KMS-11 (cell line): ENCODE results near the gene TMOD2.

Experiments
- H2AFZ ChIP-seq: fragments of 200-600 bp; sonication (generic); 2 replicates; pipeline ENCODE4 v1.6.1; 2016; ENCODE audit warnings: antibody characterized with exemption, mixed run types, low read depth
- H3K27ac ChIP-seq: fragments of 200-600 bp; sonication (generic); 2 replicates; pipeline ENCODE4 v1.6.1; 2016; ENCODE audit warnings: mild to moderate bottlenecking, mixed run types
- H3K27me3 ChIP-seq: fragments of 200-600 bp; sonication (generic); 2 replicates; pipeline ENCODE4 v1.6.1; 2017; ENCODE audit warnings: mild to moderate bottlenecking, low read depth, mixed run types, moderate library complexity; ENCODE audit not compliant: insufficient read depth
- H3K36me3 ChIP-seq: fragments of 200-600 bp; sonication (generic); 2 replicates; pipeline ENCODE4 v1.6.1; 2017; ENCODE audit warnings: mild to moderate bottlenecking, mixed run types; ENCODE audit not compliant: insufficient read depth
- H3K4me1 ChIP-seq: fragments of 200-600 bp; sonication (generic); 2 replicates; pipeline ENCODE4 v1.6.1; 2016; ENCODE audit warnings: mild to moderate bottlenecking, low read depth, mixed run types; ENCODE audit not compliant: poor library complexity, severe bottlenecking
- H3K4me2 ChIP-seq: fragments of 200-600 bp; sonication (generic); 2 replicates; pipeline ENCODE4 v1.7.0; 2016; ENCODE audit warnings: mild to moderate bottlenecking, mixed run types
- H3K4me3 ChIP-seq: fragments of 200-600 bp; sonication (generic); IDR thresholded peaks from 2 replicates; pipeline ENCODE4 v1.6.1; 2017; ENCODE audit warnings: low read depth, low read length, mixed read lengths; ENCODE audit not compliant: insufficient read depth
- H3K79me2 ChIP-seq: fragments of 200-600 bp; sonication (generic); 2 replicates; pipeline ENCODE4 v1.6.1; 2016; ENCODE audit warnings: low read depth, mixed run types; ENCODE audit not compliant: insufficient read depth
- H3K9ac ChIP-seq: fragments of 200-600 bp; sonication (generic); 2 replicates; pipeline ENCODE4 v1.6.1; 2016; ENCODE audit warnings: mild to moderate bottlenecking, mixed run types
- H4K20me1 ChIP-seq: fragments of 200-600 bp; sonication (generic); 2 replicates; pipeline ENCODE4 v1.6.1; 2016; ENCODE audit warnings: mild to moderate bottlenecking, mixed run types; ENCODE audit not compliant: insufficient read depth
- TF ChIP-seq, protein P1 (sequence below): fragments of 200-600 bp; sonication (generic); conservative IDR thresholded peaks from 2 replicates; pipeline ENCODE4 v1.6.1; 2017; ENCODE audit warnings: low read depth, mild to moderate bottlenecking, antibody characterized with exemption, low read length, moderate library complexity, mixed read lengths

Gene TMOD2

GRCh38 chr15:51814606-51815005 lies 63.2 kb downstream of the TMOD2 start:
- Histone ChIP-seq H3K4me1 (no peaks in the 10 kb centered on the region), H2AFZ (no peak overlapping the region), H3K27me3 (no peaks in the 10 kb centered on the region), H3K36me3 (no peaks in the 10 kb centered on the region), H3K4me3 (no peak overlapping the region), H4K20me1 (no peaks in the 10 kb centered on the region), H3K9ac (no peak overlapping the region), H3K79me2 (no peaks in the 10 kb centered on the region), H3K4me2 (no peak overlapping the region), H3K27ac (no peak overlapping the region)
- TF ChIP-seq, protein P1, sequence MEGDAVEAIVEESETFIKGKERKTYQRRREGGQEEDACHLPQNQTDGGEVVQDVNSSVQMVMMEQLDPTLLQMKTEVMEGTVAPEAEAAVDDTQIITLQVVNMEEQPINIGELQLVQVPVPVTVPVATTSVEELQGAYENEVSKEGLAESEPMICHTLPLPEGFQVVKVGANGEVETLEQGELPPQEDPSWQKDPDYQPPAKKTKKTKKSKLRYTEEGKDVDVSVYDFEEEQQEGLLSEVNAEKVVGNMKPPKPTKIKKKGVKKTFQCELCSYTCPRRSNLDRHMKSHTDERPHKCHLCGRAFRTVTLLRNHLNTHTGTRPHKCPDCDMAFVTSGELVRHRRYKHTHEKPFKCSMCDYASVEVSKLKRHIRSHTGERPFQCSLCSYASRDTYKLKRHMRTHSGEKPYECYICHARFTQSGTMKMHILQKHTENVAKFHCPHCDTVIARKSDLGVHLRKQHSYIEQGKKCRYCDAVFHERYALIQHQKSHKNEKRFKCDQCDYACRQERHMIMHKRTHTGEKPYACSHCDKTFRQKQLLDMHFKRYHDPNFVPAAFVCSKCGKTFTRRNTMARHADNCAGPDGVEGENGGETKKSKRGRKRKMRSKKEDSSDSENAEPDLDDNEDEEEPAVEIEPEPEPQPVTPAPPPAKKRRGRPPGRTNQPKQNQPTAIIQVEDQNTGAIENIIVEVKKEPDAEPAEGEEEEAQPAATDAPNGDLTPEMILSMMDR = no peak

DNA sequence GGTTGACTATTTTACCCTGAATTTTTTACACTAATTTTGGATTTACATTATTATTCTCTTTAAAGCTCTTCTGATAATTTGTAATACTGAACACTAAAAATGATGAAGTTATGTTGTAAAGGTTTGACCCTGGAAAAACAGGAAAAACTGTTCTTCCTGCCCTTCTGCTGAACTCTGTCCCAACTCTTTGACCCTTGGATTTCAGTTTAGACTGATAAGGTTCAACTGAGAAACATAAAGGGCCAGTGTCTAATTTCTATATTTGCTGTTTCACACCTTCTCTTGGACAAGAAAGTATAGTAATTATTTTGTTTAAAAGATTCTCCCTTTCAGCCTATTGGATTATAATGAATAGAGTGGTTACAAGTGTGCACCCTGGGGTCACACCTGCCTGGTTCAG lies 65.2 kb downstream of the TMOD2 start:
- Histone ChIP-seq H3K4me1 (no peaks in the 10 kb centered on the region), H4K20me1 (no peaks in the 10 kb centered on the region), H3K4me2 (no peak overlapping the region), H3K27ac (no peak overlapping the region), H3K27me3 (no peaks in the 10 kb centered on the region), H3K36me3 (no peaks in the 10 kb centered on the region), H3K9ac (no peak overlapping the region), H2AFZ (no peak overlapping the region), H3K4me3 (no peak overlapping the region), H3K79me2 (no peaks in the 10 kb centered on the region)
- TF ChIP-seq, protein P1 = no peak

- Histone ChIP-seq H3K27ac (no peak overlapping the region), H3K4me1 (no peaks in the 10 kb centered on the region), H3K79me2 (no peaks in the 10 kb centered on the region), H3K9ac (no peak overlapping the region), H3K36me3 (no peaks in the 10 kb centered on the region), H3K4me3 (no peak overlapping the region), H3K4me2 (no peak overlapping the region), H3K27me3 (no peaks in the 10 kb centered on the region), H4K20me1 (no peaks in the 10 kb centered on the region), H2AFZ (no peak overlapping the region)
- TF ChIP-seq, protein P1 = no peak
Observed at GRCh38 chr15:51818150-51818549, 66.8 kb downstream of the TMOD2 start.

GRCh38 chr15:51825698-51826097 lies 74.3 kb downstream of the TMOD2 start:
- no peak overlapping the region for H3K4me3 ChIP-seq
- H3K9ac ChIP-seq = no peak overlapping the region
- no peak overlapping the region for H3K27ac ChIP-seq
- H3K4me1 ChIP-seq = peaks cover 6% of the 10 kb centered on the region
- no peak overlapping the region for H3K4me2 ChIP-seq
- no peak overlapping the region for H2AFZ ChIP-seq
- no peaks in the 10 kb centered on the region for H3K27me3 ChIP-seq
- no peaks in the 10 kb centered on the region for H4K20me1 ChIP-seq
- no peaks in the 10 kb centered on the region for H3K36me3 ChIP-seq
- H3K79me2 ChIP-seq = peaks cover 8% of the 10 kb centered on the region
- TF ChIP-seq, protein P1 = no peak
